OCI-LY1 (cell line): ENCODE measurements around the gene SLC47A2.

Experiments used
- H2AFZ ChIP-seq: fragments of 200-600 bp; sonication (generic), shearing (Covaris generic); 2 replicates; pipeline ENCODE4 v1.6.0; 2014; ENCODE audit warnings: antibody characterized with exemption, mild to moderate bottlenecking, low read length
- H3F3A ChIP-seq: fragments of 200-600 bp; sonication (generic), shearing (Covaris generic); 2 replicates; pipeline ENCODE4 v1.6.0; 2014; ENCODE audit warnings: mild to moderate bottlenecking, antibody characterized with exemption, low read length, moderate library complexity; ENCODE audit not compliant: insufficient read depth
- H3K27ac ChIP-seq: fragments of 200-600 bp; sonication (generic); 2 replicates; pipeline ENCODE4 v1.5.1; 2014; ENCODE audit warnings: low read length, mixed run types, mild to moderate bottlenecking, low read depth; ENCODE audit not compliant: poor library complexity, severe bottlenecking
- H3K27me3 ChIP-seq: fragments of 200-600 bp; sonication (generic); 2 replicates; pipeline ENCODE4 v1.6.0; 2014; ENCODE audit warnings: antibody characterized with exemption, mild to moderate bottlenecking, low read length, moderate library complexity; ENCODE audit not compliant: insufficient read depth
- H3K36me3 ChIP-seq: fragments of 200-600 bp; sonication (generic); 2 replicates; pipeline ENCODE4 v1.6.1; 2014; ENCODE audit warnings: mild to moderate bottlenecking, antibody characterized with exemption, low read length, moderate library complexity, mixed read lengths; ENCODE audit not compliant: insufficient read depth
- H3K4me1 ChIP-seq: fragments of 200-600 bp; sonication (generic); 2 replicates; pipeline ENCODE4 v1.5.1; 2014; ENCODE audit warnings: mild to moderate bottlenecking, low read length, moderate library complexity; ENCODE audit not compliant: insufficient read depth, severe bottlenecking
- H3K4me2 ChIP-seq: fragments of 200-600 bp; sonication (generic), shearing (Covaris generic); 2 replicates; pipeline ENCODE4 v1.6.1; 2014; ENCODE audit warnings: low read length
- H3K4me3 ChIP-seq: fragments of 200-600 bp; sonication (generic); 2 replicates; pipeline ENCODE4 v1.5.1; 2014; ENCODE audit warnings: low read length, low read depth, mild to moderate bottlenecking, mixed read lengths; ENCODE audit not compliant: poor library complexity, severe bottlenecking
- H3K79me2 ChIP-seq: fragments of 200-600 bp; shearing (Covaris generic); 2 replicates; pipeline ENCODE4 v1.6.1; 2016; ENCODE audit warnings: mixed run types, low read length, mixed read lengths; ENCODE audit not compliant: insufficient read depth
- H3K9ac ChIP-seq: fragments of 200-600 bp; sonication (generic), shearing (Covaris generic); 2 replicates; pipeline ENCODE4 v1.6.1; 2014; ENCODE audit warnings: mild to moderate bottlenecking, low read length, mixed read lengths
- H3K9me2 ChIP-seq: fragments of 200-600 bp; sonication (generic), shearing (Covaris generic); 2 replicates; pipeline ENCODE4 v1.6.1; 2014; ENCODE audit warnings: low read depth, mild to moderate bottlenecking, low read length, mixed read lengths
- H3K9me3 ChIP-seq: fragments of 200-600 bp; shearing (Covaris generic); 2 replicates; pipeline ENCODE4 v1.6.1; 2014; ENCODE audit warnings: low read length, mixed read lengths
- H4K20me1 ChIP-seq: fragments of 200-600 bp; sonication (generic), shearing (Covaris generic); 2 replicates; pipeline ENCODE4 v1.6.0; 2016; ENCODE audit warnings: mild to moderate bottlenecking, low read length; ENCODE audit not compliant: insufficient read depth
- CTCF ChIP-seq: fragments of 200-600 bp; sonication (generic), shearing (Covaris generic); IDR thresholded peaks from 2 replicates; pipeline ENCODE4 v1.5.1; 2017; ENCODE audit warnings: mild to moderate bottlenecking, antibody characterized with exemption, low read length, moderate library complexity, mixed read lengths
- EZH2 ChIP-seq: fragments of 200-600 bp; sonication (generic), shearing (Covaris generic); IDR thresholded peaks from 2 replicates; pipeline ENCODE4 v1.8.0; 2017; ENCODE audit warnings: borderline replicate concordance, mixed run types, mild to moderate bottlenecking, antibody characterized with exemption, low read length, moderate library complexity, mixed read lengths

Gene SLC47A2

GRCh38 chr17:19646788-19647696 lies 69.3 kb downstream of the SLC47A2 start:
- Histone ChIP-seq H3K27me3 (no peaks in the 10 kb centered on the region), H3K4me3 (no peak overlapping the region), H3K9me3 (no peaks in the 10 kb centered on the region), H3K4me1 (peaks cover 28% of the 10 kb centered on the region), H3K27ac (no peak overlapping the region), H3K79me2 (peaks cover 6% of the 10 kb centered on the region), H4K20me1 (no peaks in the 10 kb centered on the region), H3K9me2 (no peaks in the 10 kb centered on the region), H3K36me3 (peaks cover 8% of the 10 kb centered on the region), H2AFZ (0 out of 2 replicates have a peak overlapping the region, but pooled peaks have one; percentile 20), H3F3A (no peaks in the 10 kb centered on the region), H3K9ac (peak overlapping the region; percentile 67; the same call in 1 of the 2 replicates), H3K4me2 (peak overlapping the region; percentile 78)
- no peak for TF ChIP-seq EZH2
- no peak for TF ChIP-seq CTCF

GRCh38 chr17:19645734-19646201 lies 70.6 kb downstream of the SLC47A2 start:
- no peak overlapping the region for H3K9ac ChIP-seq
- H3K4me2 ChIP-seq: no peak overlapping the region
- TF ChIP-seq EZH2: no peak
- peak; percentile 96 for TF ChIP-seq CTCF
- no peaks in the 10 kb centered on the region for H3K27me3 ChIP-seq
- peaks cover 24% of the 10 kb centered on the region for H3K4me1 ChIP-seq
- no peaks in the 10 kb centered on the region for H3K36me3 ChIP-seq
- peaks cover 6% of the 10 kb centered on the region for H3K79me2 ChIP-seq
- H3F3A ChIP-seq: no peaks in the 10 kb centered on the region
- H3K9me2 ChIP-seq: no peaks in the 10 kb centered on the region
- H3K4me3 ChIP-seq: no peak overlapping the region
- H3K9me3 ChIP-seq: no peaks in the 10 kb centered on the region
- H3K27ac ChIP-seq: no peak overlapping the region
- no peaks in the 10 kb centered on the region for H4K20me1 ChIP-seq
- no peak overlapping the region for H2AFZ ChIP-seq

- Histone ChIP-seq H3K9ac (no peak overlapping the region), H3K79me2 (peaks cover 5% of the 10 kb centered on the region; the same call in 1 of the 2 replicates), H3K27me3 (no peaks in the 10 kb centered on the region), H3K27ac (no peak overlapping the region), H4K20me1 (no peaks in the 10 kb centered on the region), H3K36me3 (no peaks in the 10 kb centered on the region), H3K9me3 (no peaks in the 10 kb centered on the region), H3K9me2 (no peaks in the 10 kb centered on the region), H3K4me1 (peaks cover 15% of the 10 kb centered on the region), H3K4me3 (no peak overlapping the region), H2AFZ (no peak overlapping the region), H3K4me2 (no peak overlapping the region), H3F3A (no peaks in the 10 kb centered on the region)
- no peak for TF ChIP-seq CTCF
- TF ChIP-seq EZH2: no peak
These were observed 71.7 kb downstream of the SLC47A2 start for GRCh38 chr17:19644493-19645210.
